Heart right ventricle (tissue), 16 donors: ENCODE data around the gene CD209. TPM values are rescaled to one million over a fixed set of nuclear protein-coding genes. Genes with fewer than 3 reads are reported as not detected.
A peak's percentile ranks its signal among the peaks of the same experiment; 100 is the strongest.

Source experiments
- ATAC-seq, 8 donors: fragments of 200-7000 bp; cut with Tn5 transposase; one replicate each; pipeline ENCODE4 v1.9.1; 2020; ENCODE audit warnings: mild to moderate bottlenecking in 8 of 8, moderate library complexity in 8 of 8, moderate number of reproducible peaks in 1 of 8
- DNase-seq, 2 donors: peaks; one replicate each; pipeline ENCODE4 v3.0.0-alpha.2; 2020
- H3K27ac ChIP-seq, 10 donors: fragments of 200-600 bp; sonication (generic) in 2 of 10; one replicate each; pipeline versions ENCODE4 v1.5.0 to v1.8.0; 2020 to 2022; ENCODE audit warnings: mild to moderate bottlenecking in 3 of 10
- H3K27me3 ChIP-seq, 7 donors: fragments of 200-600 bp; one replicate each; pipeline ENCODE4 v1.8.0; 2021 to 2022; ENCODE audit warnings: mild to moderate bottlenecking in 2 of 7
- H3K36me3 ChIP-seq, 9 donors: fragments of 200-600 bp; sonication (generic) in 1 of 9; one replicate each; pipeline versions ENCODE4 v1.5.0 to v1.8.0; 2020 to 2022; ENCODE audit warnings: mild to moderate bottlenecking in 2 of 9
- H3K4me1 ChIP-seq, 9 donors: fragments of 200-600 bp; sonication (generic) in 1 of 9; one replicate each; pipeline versions ENCODE4 v1.5.0 to v1.8.0; 2020 to 2022; ENCODE audit warnings: mild to moderate bottlenecking in 4 of 9
- H3K4me3 ChIP-seq, 10 donors: fragments of 200-600 bp; sonication (generic) in 2 of 10; one replicate each; pipeline versions ENCODE4 v1.5.0 to v1.8.0; 2020 to 2022; ENCODE audit warnings: mild to moderate bottlenecking in 7 of 10, moderate library complexity in 2 of 10
- H3K9me3 ChIP-seq, 11 donors: fragments of 200-600 bp in 10 of 11; sonication (generic) in 2 of 11; one replicate each; pipeline versions ENCODE4 v1.5.0 to v1.8.0; 2013 to 2022; ENCODE audit warnings: mild to moderate bottlenecking in 2 of 11, control low read depth in 1 of 11, moderate library complexity in 1 of 11
- CTCF ChIP-seq, 9 donors: fragments of 200-600 bp; sonication (generic) in 2 of 9; IDR thresholded peaks; one replicate each; pipeline versions ENCODE4 v1.5.0 to v1.8.0; 2021 to 2022; ENCODE audit warnings: antibody characterized with exemption in 9 of 9, mild to moderate bottlenecking in 5 of 9, moderate library complexity in 1 of 9
- WGBS, 2 donors: extraction: QIAGEN DNeasy Blood & Tissue Kit; methylation state at CpG; one replicate each; pipeline ENCODE4 v1.1.7; 2013; ENCODE audit warnings: inconsistent platforms in 1 of 2; 5-methylcytosine and 5-hydroxymethylcytosine counted together
- intact Hi-C, 10 donors: fragments of 100-400 bp; cut with DNase I; formaldehyde crosslinking; loops; one replicate each; pipeline versions ENCODE4 v1.11.1 to v1.14.2; 2022
- polyA plus RNA-seq, 2 donors: library from polyadenylated mRNA; stranded (reverse); fragments of 200-250 nt; gene quantifications; one replicate each; pipeline ENCODE4 v1.2.3, GENCODE V29; 2013
- total RNA-seq, 10 donors: library from RNA; stranded (reverse); fragmentation: NEBNext Ultra II Directional in 3 of 10; extraction: Animal tissue kit (Norgen Biotek cat#: 25700) in 3 of 10; gene quantifications; one replicate each; pipeline versions ENCODE4 v1.2.1 to v1.2.4, GENCODE V29; 2021 to 2023
- donor health status: Arrhythmogenic right ventricular cardiomyopathy.
- donor health status: ischemic (EF 13 %, LVEDD 7.1; RV severe dilation, severe dysfunction).
- donor health status: healthy with polysubstance abuse.
- donor health status: DM: no; HTN: yes; CAD: no.
- donor health status: DM: no; HTN: no; CAD: no.
- donor health status: ischemic (EF 25% LVEDD 6.9; RV normal size, moderate dysfunction).
- donor health status: ischemic (EF 25% LVEDD 5.7; RV mildly dilated, moderate dysfunction).
- donor health status: healthy.
- donor health status: DM: yes; HTN: yes; CAD: no.
- donor health status: Ischemic cardiomyopathy.
- donor health status: ischemic (EF 35%, LVEDD 5.7; RV mildly dilated, moderate dysfunction).
- donor health status: nonischemic (EF 11% LVEDD 7.7; RV severe dilation, severe dysfunction).
- donor health status: DM: yes; HTN: yes; CAD: no.
- donor health status: PGD.
- donor health status: ischemic (EF 29% LVEDD 5.4; RV normal size, mild dysfunction).
- donor health status: nonischemic (EF 23%, LVEDD 6.1; RV moderate dilation, normal function).

CD209 gene
- total and polyA plus RNA-seq, 12 donors = 0.54 to 29.6 (median 3.8) TPM

- intact Hi-C loops = no loop called here
- Histone ChIP-seq H3K4me3 (peak overlapping the region in 1 of 10 donors; percentile 29), H3K36me3 (no peaks in the 10 kb centered on the region), H3K4me1 (no peaks in the 10 kb centered on the region), H3K9me3 (peaks cover 0 to 4% (median 0%) of the 10 kb centered on the region in 11 donors), H3K27ac (no peak overlapping the region), H3K27me3 (peaks cover 0 to 34% (median 16%) of the 10 kb centered on the region in 7 donors)
- 70 to 75% methylated on average over 11 to 12 of the region's 12 CpGs for WGBS, 2 donors
- DNase-seq = no peak
- no peak for TF ChIP-seq CTCF (IDR thresholded peaks at IDR 0.05)
- ATAC-seq = no peak
Measured at GRCh38 chr19:7744871-7745650, 2.3 kb downstream of the CD209 start.

GRCh38 chr19:7744199-7744786 is 3.0 kb downstream of the CD209 start:
- Histone ChIP-seq H3K4me3 (peak overlapping the region in 1 of 10 donors; percentile 29), H3K4me1 (peaks cover 0 to 3% (median 0%) of the 10 kb centered on the region in 9 donors), H3K27ac (no peak overlapping the region), H3K27me3 (peaks cover 0 to 33% (median 11%) of the 10 kb centered on the region in 7 donors), H3K9me3 (peaks cover 0 to 4% (median 0%) of the 10 kb centered on the region in 11 donors), H3K36me3 (no peaks in the 10 kb centered on the region)
- DNase-seq = no peak
- TF ChIP-seq CTCF (IDR thresholded peaks at IDR 0.05) = no peak
- intact Hi-C loops = no loop called here
- ATAC-seq = no peak
- WGBS, 2 donors = 69 to 74% methylated on average over 5 of the region's 5 CpGs

- H3K27ac ChIP-seq = no peak overlapping the region
- 67 to 78% methylated on average over 2 of the region's 2 CpGs for WGBS, 2 donors
- DNase-seq (no peak), ATAC-seq (no peak)
- H3K9me3 ChIP-seq = peaks cover 0 to 4% (median 0%) of the 10 kb centered on the region in 11 donors
- H3K4me3 ChIP-seq = no peak overlapping the region
- peaks cover 0 to 30% (median 13%) of the 10 kb centered on the region in 7 donors for H3K27me3 ChIP-seq
- no peaks in the 10 kb centered on the region for H3K36me3 ChIP-seq
- H3K4me1 ChIP-seq = peaks cover 0 to 7% (median 0%) of the 10 kb centered on the region in 9 donors
- TF ChIP-seq CTCF (IDR thresholded peaks at IDR 0.05) = no peak
- intact Hi-C loops = no loop called here
Measured at GRCh38 chr19:7743425-7743841, 3.9 kb downstream of the CD209 start.

- ATAC-seq (no peak), DNase-seq (no peak)
- no peak overlapping the region for H3K27ac ChIP-seq
- H3K4me3 ChIP-seq = no peak overlapping the region
- no peaks in the 10 kb centered on the region for H3K36me3 ChIP-seq
- 73 to 80% methylated on average over 11 of the region's 11 CpGs for WGBS, 2 donors
- H3K4me1 ChIP-seq = peaks cover 0 to 7% (median 0%) of the 10 kb centered on the region in 9 donors
- intact Hi-C loops = no loop called here
- no peak for TF ChIP-seq CTCF (IDR thresholded peaks at IDR 0.05)
- H3K27me3 ChIP-seq = peaks cover 0 to 25% (median 9%) of the 10 kb centered on the region in 7 donors
- peaks cover 0 to under 1% (median 0%) of the 10 kb centered on the region in 11 donors for H3K9me3 ChIP-seq
Measured at GRCh38 chr19:7742991-7743390, 4.3 kb downstream of the CD209 start.
